ENCODE measurements around the gene SOX5. TPM values are rescaled to one million over a fixed set of nuclear protein-coding genes. Genes with fewer than 3 reads are reported as not detected.

The SOX5 gene
- total RNA-seq, 1 experiment from 2014 or later: 0.52 TPM

DNA sequence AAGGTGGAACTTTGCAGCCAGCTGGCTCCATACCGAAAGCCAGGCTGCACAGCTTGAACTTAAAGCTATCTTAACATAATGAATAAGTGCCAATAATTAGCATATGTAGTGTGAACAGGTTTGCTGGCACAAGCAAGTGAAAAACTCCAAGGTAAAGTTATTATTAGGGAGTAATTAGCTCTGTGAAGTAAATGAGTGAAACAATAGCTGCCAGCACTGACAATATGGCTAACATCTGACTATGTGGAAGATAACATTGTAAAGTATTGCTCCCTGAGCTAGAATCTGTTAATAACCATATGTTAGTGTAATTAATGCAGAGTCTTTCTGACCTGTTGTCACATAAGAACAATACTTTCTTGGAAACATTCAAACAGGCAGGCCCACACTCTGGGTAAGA, 246.4 kb downstream of the SOX5 start:
- Histone ChIP-seq H3K4me1 (ENCODE audit: control insufficient read depth in 1 of 2, insufficient read depth in 2 of 2, low read length in 2 of 2) (no peaks in the 10 kb centered on the region), H3K36me3 (ENCODE audit: control insufficient read depth in 1 of 2, insufficient read depth in 2 of 2, low read length in 2 of 2) (no peaks in the 10 kb centered on the region), H3K9ac (ENCODE audit: low read length) (no peak overlapping the region), H3K4me2 (ENCODE audit: low read length) (no peak overlapping the region), H3K27me3 (ENCODE audit: insufficient read depth, low read length) (no peaks in the 10 kb centered on the region), H3K9me3 (ENCODE audit: control insufficient read depth in 1 of 2, insufficient read depth in 1 of 2, low read depth in 1 of 2, low read length in 2 of 2) (peaks cover 9 to 26% of the 10 kb centered on the region in 2 experiments; a peak in 2 of 4 replicates), H3K4me3 (replicated peaks in 1 of 2; ENCODE audit: low read depth in 1 of 2, low read length in 2 of 2) (no peak overlapping the region), H3K27ac (ENCODE audit: low read depth, low read length) (no peak overlapping the region), H2AFZ (ENCODE audit: low read depth, low read length, poor library complexity, severe bottlenecking) (no peak overlapping the region), H3K9me2 (ENCODE audit: insufficient read depth) (no peaks in the 10 kb centered on the region), H3K79me2 (ENCODE audit: insufficient read depth, low read length) (no peaks in the 10 kb centered on the region), H4K20me1 (ENCODE audit: insufficient read depth) (no peaks in the 10 kb centered on the region)
- ChIA-PET CTCF (no interaction called here), RAD21 (ENCODE audit: low non-redundant PET in 1 of 2, low total read pairs in 2 of 2, uncharacterized antibody in 2 of 2, unreplicated experiment in 2 of 2) (no interaction called here), POLR2A (no interaction called here)
- no peak for TF ChIP-seq JUND (IDR thresholded peaks at IDR 0.05)
- no peak for TF ChIP-seq SRF (IDR thresholded peaks at IDR 0.05; ENCODE audit: low read depth)
- no peak for TF ChIP-seq EZH2phosphoT487 (IDR thresholded peaks at IDR 0.05; ENCODE audit: borderline replicate concordance)
- TF ChIP-seq POLR2A (IDR thresholded peaks at IDR 0.05; ENCODE audit: borderline replicate concordance, extremely low read depth, insufficient read depth, insufficient read length): no peak
- no peak for TF ChIP-seq SIN3A (IDR thresholded peaks at IDR 0.05; ENCODE audit: low read depth)
- TF ChIP-seq, protein P1, sequence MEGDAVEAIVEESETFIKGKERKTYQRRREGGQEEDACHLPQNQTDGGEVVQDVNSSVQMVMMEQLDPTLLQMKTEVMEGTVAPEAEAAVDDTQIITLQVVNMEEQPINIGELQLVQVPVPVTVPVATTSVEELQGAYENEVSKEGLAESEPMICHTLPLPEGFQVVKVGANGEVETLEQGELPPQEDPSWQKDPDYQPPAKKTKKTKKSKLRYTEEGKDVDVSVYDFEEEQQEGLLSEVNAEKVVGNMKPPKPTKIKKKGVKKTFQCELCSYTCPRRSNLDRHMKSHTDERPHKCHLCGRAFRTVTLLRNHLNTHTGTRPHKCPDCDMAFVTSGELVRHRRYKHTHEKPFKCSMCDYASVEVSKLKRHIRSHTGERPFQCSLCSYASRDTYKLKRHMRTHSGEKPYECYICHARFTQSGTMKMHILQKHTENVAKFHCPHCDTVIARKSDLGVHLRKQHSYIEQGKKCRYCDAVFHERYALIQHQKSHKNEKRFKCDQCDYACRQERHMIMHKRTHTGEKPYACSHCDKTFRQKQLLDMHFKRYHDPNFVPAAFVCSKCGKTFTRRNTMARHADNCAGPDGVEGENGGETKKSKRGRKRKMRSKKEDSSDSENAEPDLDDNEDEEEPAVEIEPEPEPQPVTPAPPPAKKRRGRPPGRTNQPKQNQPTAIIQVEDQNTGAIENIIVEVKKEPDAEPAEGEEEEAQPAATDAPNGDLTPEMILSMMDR (IDR thresholded peaks at IDR 0.05 in 2 of 3, conservative IDR thresholded peaks at IDR 0.05 in 1 of 3; ENCODE audit: borderline replicate concordance in 1 of 3, insufficient read depth in 1 of 3, low read depth in 2 of 3, low read length in 2 of 3): no peak
- no peak for TF ChIP-seq EZH2 (IDR thresholded peaks at IDR 0.05)
- TF ChIP-seq CBX3 (IDR thresholded peaks at IDR 0.05; ENCODE audit: low read depth): no peak
- TF ChIP-seq, protein P2, sequence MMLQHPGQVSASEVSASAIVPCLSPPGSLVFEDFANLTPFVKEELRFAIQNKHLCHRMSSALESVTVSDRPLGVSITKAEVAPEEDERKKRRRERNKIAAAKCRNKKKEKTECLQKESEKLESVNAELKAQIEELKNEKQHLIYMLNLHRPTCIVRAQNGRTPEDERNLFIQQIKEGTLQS (IDR thresholded peaks at IDR 0.05): no peak
- no peak for TF ChIP-seq ELF1 (IDR thresholded peaks at IDR 0.05; ENCODE audit: borderline replicate concordance, low read depth)
- TF ChIP-seq CEBPB (IDR thresholded peaks at IDR 0.05; ENCODE audit: low read depth): no peak
- TF ChIP-seq TCF7L2 (IDR thresholded peaks at IDR 0.05; ENCODE audit: borderline replicate concordance, extremely low read depth, insufficient read depth, insufficient read length): no peak
- intact Hi-C loops (cut with micrococcal nuclease): no loop called here
- DNase-seq (ENCODE audit: low read depth, low spot score) (no peak), ATAC-seq (no peak)
- no TSS peak for BruUV-seq (replicated peaks)
